Ovary (tissue), 9 donors: ENCODE data around the gene GPR137B. TPM values are rescaled to one million over a fixed set of nuclear protein-coding genes. Genes with fewer than 3 reads are reported as not detected.

Experiments
- DNase-seq, 5 donors: peaks; one replicate each; pipeline ENCODE4 v3.0.0-alpha.2; 2019 to 2020
- H3K27ac ChIP-seq, 2 donors: fragments of 200-600 bp; one replicate each; pipeline versions ENCODE4 v1.5.1 to v1.8.0; 2019 to 2022
- H3K27me3 ChIP-seq: fragments of 200-600 bp; one replicate; pipeline ENCODE4 v1.8.0; 2022
- H3K36me3 ChIP-seq: fragments of 200-600 bp; sonication (generic); one replicate; pipeline ENCODE4 v1.5.1; 2019
- H3K4me1 ChIP-seq: one replicate; pipeline ENCODE4 v1.8.1; 2013; ENCODE audit warnings: mild to moderate bottlenecking, moderate library complexity; ENCODE audit not compliant: insufficient read depth
- H3K4me3 ChIP-seq: fragments of 200-600 bp; sonication (generic); one replicate; pipeline ENCODE4 v1.5.1; 2017
- H3K9me3 ChIP-seq, 2 donors: fragments of 200-600 bp in 1 of 2; sonication (generic) in 1 of 2; one replicate each; pipeline versions ENCODE4 v1.5.1 to v1.8.1; 2013 to 2019; ENCODE audit warnings: mild to moderate bottlenecking in 1 of 2, moderate library complexity in 1 of 2
- EP300 ChIP-seq: sonication (generic); formaldehyde crosslinking; IDR thresholded peaks from one replicate; pipeline ENCODE4 v1.6.1; 2017; ENCODE audit warnings: antibody characterized with exemption
- POLR2A ChIP-seq: fragments of 450-650 bp; IDR thresholded peaks from one replicate; pipeline ENCODE4 v1.6.1; 2017; ENCODE audit warnings: antibody characterized with exemption, mild to moderate bottlenecking, moderate library complexity
- WGBS, 3 donors: extraction: QIAGEN DNeasy Blood & Tissue Kit in 1 of 3; methylation state at CpG; one replicate each; pipeline versions ENCODE4 v1.1.5 to v1.1.7; 2013 to 2017; 5-methylcytosine and 5-hydroxymethylcytosine counted together
- intact Hi-C, 4 donors: fragments of 100-400 bp; cut with DNase I; formaldehyde crosslinking; loops; one replicate each; pipeline versions ENCODE4 v1.11.0 to v1.15.1; 2022 to 2023
- polyA plus RNA-seq, 2 donors: library from polyadenylated mRNA; stranded (reverse); fragments of 200-250 nt in 1 of 2; fragments of 350-450 nt in 1 of 2; fragmentation: Illumina TruSeq in 1 of 2; extraction: RNeasy Lipid Tissue Mini Kit (QIAGEN cat#74804) in 1 of 2; gene quantifications; one replicate each; pipeline ENCODE4 v1.2.3, GENCODE V29; 2013 to 2014
- total RNA-seq, 7 donors: library from RNA; depleted of rRNA in 2 of 7; stranded (reverse); fragments of >200 nt in 2 of 7; fragmentation: NEBNext Ultra II Directional in 3 of 7; extraction: Animal tissue kit (Norgen Biotek cat#: 25700) in 3 of 7; gene quantifications; one replicate each; pipeline versions ENCODE4 v1.1.0 to v1.2.4, GENCODE V29; 2016 to 2023
- TF ChIP-seq, protein P1 (sequence below), 3 donors: fragments of 450-650 bp in 2 of 3; fragments of 200-600 bp in 1 of 3; IDR thresholded peaks; one replicate each; pipeline versions ENCODE4 v1.5.1 to v1.8.0; 2016 to 2022; ENCODE audit warnings: antibody characterized with exemption in 3 of 3, mild to moderate bottlenecking in 1 of 3
- donor health status: DM: no; HTN: no; CAD: no; lungs with moderate emphysema.
- donor health status: DM: no; HTN: no; CAD: no.
- donor health status: Bipolar disorder and iron deficiency.
- donor health status: DM: yes; HTN: yes; CAD: no.
- donor health status: DM: no; HTN: no; CAD: no.
- donor health status: DM: yes; HTN: yes; CAD: no.

GPR137B gene
- total and polyA plus RNA-seq, 9 donors, result 10.8 to 35.2 (median 13.7) TPM

DNA sequence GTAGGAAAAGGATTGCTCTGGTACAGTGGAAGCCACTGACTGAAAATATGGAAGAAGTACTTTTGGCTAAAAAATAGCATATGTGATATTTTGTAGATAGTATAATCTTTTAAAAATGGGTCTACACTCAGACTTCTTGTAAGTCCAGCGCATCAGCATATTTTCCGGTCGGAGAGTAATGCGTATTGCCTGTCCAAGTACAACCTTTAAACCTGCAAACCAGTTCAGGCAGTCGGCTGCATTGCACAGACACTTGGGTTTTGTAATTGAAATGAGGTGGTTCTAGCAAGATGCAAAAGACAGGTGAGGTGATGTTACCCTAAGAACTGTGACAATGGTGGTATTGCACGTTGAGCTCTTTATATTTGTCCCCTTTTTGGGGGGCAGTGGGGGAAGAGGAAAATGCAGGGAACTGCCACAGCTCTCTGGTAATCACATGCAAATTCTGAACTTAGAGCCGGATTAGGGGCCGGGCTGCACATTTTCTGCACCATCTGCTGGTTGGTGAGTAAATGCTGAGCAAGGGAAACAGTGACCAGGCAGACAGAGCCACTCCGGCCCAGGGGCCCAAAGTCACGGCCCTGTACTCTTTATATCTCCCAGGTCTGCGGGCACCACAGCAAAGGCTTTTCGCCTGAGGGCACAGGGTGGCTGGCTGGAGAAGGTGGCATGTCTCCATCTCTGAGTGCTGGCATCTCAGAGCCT is 2.3 kb downstream of the GPR137B start:
- 85 to 89% (median 85%) methylated on average over 12 of the region's 12 CpGs for WGBS, 3 donors
- intact Hi-C loops, result no loop called here

DNA sequence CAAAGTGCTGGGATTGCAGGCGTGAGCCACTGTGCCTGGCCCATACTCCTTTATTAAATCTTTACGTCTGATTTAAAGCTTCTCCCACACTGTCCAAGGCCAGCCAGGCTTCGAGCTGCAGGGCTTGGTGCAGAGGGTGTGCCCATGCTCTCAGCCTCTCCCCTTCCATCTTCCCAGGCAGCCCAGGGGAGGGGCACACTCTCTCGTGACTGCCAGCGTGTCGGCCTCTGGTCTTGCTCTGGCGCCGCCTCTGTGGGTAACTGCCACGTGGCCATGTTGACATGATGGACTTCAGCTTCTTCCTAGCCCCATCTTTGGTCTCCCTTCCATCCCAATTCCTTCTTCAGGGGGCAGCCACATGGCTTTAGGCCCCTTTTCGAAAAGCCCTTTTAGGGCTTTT is 4.7 kb downstream of the GPR137B start:
- 77 to 91% (median 85%) methylated on average over 10 of the region's 10 CpGs for WGBS, 3 donors
- no peak for DNase-seq
- no peak overlapping the region for H3K4me3 ChIP-seq
- H3K4me1 ChIP-seq, result peaks cover 5% of the 10 kb centered on the region
- no peak overlapping the region for H3K27ac ChIP-seq
- TF ChIP-seq, protein P1, sequence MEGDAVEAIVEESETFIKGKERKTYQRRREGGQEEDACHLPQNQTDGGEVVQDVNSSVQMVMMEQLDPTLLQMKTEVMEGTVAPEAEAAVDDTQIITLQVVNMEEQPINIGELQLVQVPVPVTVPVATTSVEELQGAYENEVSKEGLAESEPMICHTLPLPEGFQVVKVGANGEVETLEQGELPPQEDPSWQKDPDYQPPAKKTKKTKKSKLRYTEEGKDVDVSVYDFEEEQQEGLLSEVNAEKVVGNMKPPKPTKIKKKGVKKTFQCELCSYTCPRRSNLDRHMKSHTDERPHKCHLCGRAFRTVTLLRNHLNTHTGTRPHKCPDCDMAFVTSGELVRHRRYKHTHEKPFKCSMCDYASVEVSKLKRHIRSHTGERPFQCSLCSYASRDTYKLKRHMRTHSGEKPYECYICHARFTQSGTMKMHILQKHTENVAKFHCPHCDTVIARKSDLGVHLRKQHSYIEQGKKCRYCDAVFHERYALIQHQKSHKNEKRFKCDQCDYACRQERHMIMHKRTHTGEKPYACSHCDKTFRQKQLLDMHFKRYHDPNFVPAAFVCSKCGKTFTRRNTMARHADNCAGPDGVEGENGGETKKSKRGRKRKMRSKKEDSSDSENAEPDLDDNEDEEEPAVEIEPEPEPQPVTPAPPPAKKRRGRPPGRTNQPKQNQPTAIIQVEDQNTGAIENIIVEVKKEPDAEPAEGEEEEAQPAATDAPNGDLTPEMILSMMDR (IDR thresholded peaks at IDR 0.05), result no peak
- no peak for TF ChIP-seq EP300
- no peak for TF ChIP-seq POLR2A
- H3K27me3 ChIP-seq, result no peaks in the 10 kb centered on the region
- H3K9me3 ChIP-seq, result no peaks in the 10 kb centered on the region
- no peaks in the 10 kb centered on the region for H3K36me3 ChIP-seq
- intact Hi-C loops, result no loop called here

More for the DNA sequence above, 2.3 kb downstream of the GPR137B start:
- Histone ChIP-seq H3K4me1 (peaks cover 3% of the 10 kb centered on the region), H3K27me3 (no peaks in the 10 kb centered on the region), H3K9me3 (no peaks in the 10 kb centered on the region), H3K27ac (no peak overlapping the region), H3K4me3 (no peak overlapping the region), H3K36me3 (no peaks in the 10 kb centered on the region)
- DNase-seq, result no peak
- TF ChIP-seq POLR2A (no peak), EP300 (no peak)
- TF ChIP-seq, protein P1 (IDR thresholded peaks at IDR 0.05), result no peak

DNA sequence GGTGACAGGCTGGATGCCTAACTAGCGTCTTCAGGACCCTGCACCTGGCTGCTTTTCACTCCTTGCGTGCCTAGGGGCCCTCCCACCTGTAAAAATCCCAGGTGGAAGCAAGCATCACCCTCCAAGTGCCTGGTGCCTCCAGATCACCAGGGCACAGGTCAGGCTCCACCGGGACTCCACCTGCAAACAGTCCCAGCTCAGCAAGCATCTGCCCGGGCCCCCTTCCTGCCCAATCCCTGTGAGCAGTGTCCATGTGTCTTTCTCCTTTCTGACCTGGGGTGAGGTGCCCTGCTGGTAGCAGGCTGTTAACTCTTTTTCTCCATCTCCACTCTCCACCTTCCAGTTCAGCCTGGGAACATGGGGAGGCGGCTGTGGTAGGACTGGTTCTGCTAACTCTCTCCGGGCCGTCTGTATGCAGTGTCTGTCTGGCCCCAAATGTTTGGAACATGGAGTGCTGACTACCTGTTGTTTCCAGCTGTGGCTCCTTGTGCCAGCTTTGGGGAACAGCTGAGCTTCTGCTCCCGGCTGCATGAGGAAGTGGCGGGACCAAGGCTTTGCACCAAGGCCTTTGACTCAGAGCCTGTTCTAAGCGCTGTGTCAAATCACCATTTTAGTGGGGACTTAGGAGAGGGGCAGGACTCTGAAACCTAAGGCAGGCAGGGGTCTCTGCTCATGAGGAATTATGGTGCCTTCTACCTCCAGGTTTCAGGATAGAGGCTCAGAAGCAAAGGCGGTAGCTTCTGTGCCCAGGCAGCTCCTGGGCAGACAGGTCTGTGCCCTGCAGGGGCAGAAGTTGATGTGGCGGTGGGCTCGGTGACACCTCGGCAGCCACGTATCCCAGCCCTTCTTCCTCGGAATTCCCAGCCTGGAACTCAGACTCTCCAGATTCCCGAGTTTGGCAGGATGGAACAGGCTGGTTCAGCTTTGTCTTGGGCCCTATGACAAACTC is 5.5 kb downstream of the GPR137B start:
- Histone ChIP-seq H3K4me1 (peaks cover 5% of the 10 kb centered on the region), H3K9me3 (no peaks in the 10 kb centered on the region), H3K27me3 (no peaks in the 10 kb centered on the region), H3K36me3 (no peaks in the 10 kb centered on the region), H3K4me3 (no peak overlapping the region), H3K27ac (no peak overlapping the region)
- TF ChIP-seq, protein P1 (IDR thresholded peaks at IDR 0.05), result no peak
- TF ChIP-seq EP300 (no peak), POLR2A (no peak)
- intact Hi-C loops, result no loop called here
- 89 to 92% (median 90%) methylated on average over 17 of the region's 17 CpGs for WGBS, 3 donors
- no peak for DNase-seq

DNA sequence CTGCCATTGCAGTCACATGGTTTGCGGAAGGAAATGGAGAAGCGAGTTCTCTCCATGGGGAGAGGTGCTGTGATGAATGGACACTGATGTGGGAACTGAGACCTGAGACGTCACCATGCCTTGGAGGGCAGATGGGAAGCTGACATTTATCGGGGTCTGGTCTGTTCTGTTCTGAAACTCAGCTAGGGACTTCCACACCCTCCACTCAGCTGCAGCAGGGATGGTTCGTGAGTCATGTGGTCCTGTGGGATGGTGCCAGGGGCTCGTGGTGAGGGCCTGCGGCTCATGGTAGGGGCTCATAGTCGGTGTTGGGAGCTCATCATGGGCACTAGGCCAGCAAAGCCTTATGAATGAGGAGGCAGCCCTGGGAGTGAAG is 6.1 kb downstream of the GPR137B start:
- Histone ChIP-seq H3K36me3 (no peaks in the 10 kb centered on the region), H3K9me3 (no peaks in the 10 kb centered on the region), H3K27ac (no peak overlapping the region), H3K4me1 (peaks cover 5% of the 10 kb centered on the region), H3K27me3 (no peaks in the 10 kb centered on the region), H3K4me3 (no peak overlapping the region)
- 79 to 84% (median 83%) methylated on average over 8 of the region's 8 CpGs for WGBS, 3 donors
- TF ChIP-seq EP300 (no peak), POLR2A (no peak)
- TF ChIP-seq, protein P1 (IDR thresholded peaks at IDR 0.05), result no peak
- no peak for DNase-seq
- intact Hi-C loops, result no loop called here
